GM12874 (cell line): Measurements from ENCODE around the gene HSF2.

Experiments used
- TF ChIP-seq, protein P1 (sequence below): IDR thresholded peaks from 2 replicates; pipeline ENCODE4 v1.5.1; 2011; ENCODE audit warnings: low read depth, mild to moderate bottlenecking, control low read depth, low read length, moderate library complexity; ENCODE audit not compliant: insufficient read depth

The HSF2 gene

DNA sequence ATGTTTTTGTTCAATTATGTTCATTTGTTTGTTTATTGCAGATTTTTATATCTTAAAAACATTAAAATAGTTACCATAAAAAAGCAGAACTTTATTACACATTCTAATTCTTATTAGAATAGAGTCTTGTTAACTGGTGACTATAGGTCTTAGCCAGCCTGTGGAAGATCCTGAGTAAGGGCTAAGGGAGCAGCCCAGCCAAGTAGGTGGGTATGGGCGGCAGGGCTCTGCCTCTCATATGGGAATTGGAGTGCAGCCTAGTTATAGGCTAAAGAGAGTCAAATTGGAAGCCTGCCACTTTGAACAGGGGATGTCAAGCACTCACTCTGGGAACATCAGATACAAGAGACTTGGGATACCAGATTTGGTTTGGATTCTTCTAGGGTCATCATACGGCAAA, 10.5 kb upstream of the HSF2 start:
- TF ChIP-seq, protein P1, sequence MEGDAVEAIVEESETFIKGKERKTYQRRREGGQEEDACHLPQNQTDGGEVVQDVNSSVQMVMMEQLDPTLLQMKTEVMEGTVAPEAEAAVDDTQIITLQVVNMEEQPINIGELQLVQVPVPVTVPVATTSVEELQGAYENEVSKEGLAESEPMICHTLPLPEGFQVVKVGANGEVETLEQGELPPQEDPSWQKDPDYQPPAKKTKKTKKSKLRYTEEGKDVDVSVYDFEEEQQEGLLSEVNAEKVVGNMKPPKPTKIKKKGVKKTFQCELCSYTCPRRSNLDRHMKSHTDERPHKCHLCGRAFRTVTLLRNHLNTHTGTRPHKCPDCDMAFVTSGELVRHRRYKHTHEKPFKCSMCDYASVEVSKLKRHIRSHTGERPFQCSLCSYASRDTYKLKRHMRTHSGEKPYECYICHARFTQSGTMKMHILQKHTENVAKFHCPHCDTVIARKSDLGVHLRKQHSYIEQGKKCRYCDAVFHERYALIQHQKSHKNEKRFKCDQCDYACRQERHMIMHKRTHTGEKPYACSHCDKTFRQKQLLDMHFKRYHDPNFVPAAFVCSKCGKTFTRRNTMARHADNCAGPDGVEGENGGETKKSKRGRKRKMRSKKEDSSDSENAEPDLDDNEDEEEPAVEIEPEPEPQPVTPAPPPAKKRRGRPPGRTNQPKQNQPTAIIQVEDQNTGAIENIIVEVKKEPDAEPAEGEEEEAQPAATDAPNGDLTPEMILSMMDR, result no peak

DNA sequence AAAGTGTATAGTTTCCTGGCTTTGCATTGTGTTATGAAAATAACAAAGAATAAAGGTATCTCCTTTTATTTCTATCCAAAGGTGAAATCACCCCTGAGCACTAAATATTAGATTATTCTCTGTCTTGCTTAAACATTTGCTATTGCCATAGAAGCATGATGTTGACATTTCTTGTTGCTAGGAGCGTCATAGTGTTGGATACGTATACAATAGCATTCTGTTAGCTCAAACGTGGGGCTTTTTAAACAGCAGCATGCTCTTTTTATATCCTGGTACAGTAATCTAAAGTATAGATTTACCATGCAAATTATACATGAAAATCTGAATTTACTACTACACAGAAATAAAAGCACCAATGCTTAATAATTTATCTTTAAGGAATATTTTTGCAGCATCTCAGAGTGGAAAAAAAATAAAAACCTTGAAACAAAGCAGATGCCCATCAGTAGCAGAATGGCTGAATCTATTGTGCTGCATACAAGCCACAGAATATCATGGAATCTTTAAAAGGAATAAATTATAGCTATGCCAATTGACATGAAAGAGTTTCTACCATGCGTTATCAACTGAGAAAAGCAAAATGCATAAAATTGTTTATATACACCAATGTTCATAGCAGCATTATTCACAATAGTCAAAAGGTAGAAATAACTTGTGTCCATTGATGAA, 9.6 kb upstream of the HSF2 start:
- TF ChIP-seq, protein P1, result no peak

GRCh38 chr6:122392564-122393350, 6.7 kb upstream of the HSF2 start:
- TF ChIP-seq, protein P1, result no peak

DNA sequence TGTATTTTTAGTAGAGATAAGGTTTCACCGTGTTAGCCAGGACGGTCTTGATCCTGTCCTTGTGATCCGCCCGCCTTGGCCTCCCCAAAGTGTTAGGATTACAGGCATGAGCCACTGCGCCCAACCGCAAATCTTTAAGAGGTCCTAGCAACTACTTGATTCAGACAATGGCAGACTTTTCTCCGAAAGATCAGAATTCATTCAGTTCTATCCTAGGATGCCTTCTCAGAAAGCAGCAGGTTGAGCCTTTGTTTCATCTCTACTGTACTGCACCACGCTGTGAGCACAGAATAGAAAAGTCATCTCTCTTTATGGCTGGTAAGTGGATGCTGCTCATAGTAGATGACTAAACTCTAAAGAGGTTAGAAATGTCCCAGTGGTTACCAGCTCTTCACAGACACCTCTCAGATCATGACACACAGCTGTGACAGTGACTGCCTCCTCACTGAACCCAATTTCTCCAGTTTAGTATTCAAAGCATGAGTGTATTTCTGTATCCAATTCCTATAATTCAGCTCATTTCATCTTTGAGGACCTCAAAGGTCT, 6.0 kb upstream of the HSF2 start:
- TF ChIP-seq, protein P1, result no peak

DNA sequence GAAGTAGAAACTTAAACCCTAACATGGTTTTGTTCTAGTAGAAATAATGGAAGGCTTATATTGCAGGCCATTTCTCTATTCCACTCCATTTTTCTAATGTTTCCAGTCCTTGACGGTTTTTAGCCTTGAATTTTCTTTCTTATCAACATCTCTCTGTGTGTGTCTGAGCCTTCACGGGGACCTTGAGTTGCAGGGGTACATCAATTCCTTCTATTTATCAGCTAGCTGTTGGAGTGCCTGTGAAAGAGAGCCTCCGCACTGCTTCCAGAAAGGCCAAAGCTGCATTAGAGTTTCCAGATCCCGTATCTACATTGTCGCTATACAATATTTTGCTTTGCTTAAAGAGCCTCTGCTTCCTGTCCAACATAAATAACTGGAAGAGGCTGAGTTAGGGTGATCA, 5.4 kb upstream of the HSF2 start:
- TF ChIP-seq, protein P1, result no peak

- TF ChIP-seq, protein P1, result no peak
Measured at GRCh38 chr6:122399055-122399347, 451 bp upstream of the HSF2 start.

GRCh38 chr6:122400121-122400450, 634 bp downstream of the HSF2 start:
- TF ChIP-seq, protein P1, result no peak
